NCI-H748 (cell line): ENCODE results near the gene KLHDC2.
"Not testable (repeated sequence)": the region's sequence is repeated elsewhere in the genome, so short reads cannot be mapped to it uniquely, and the experiment has no call there.

Experiments used
- DNase-seq: peaks from one replicate; lab custom pipeline; 2025; ENCODE audit not compliant: unreplicated experiment; lab: John Stamatoyannopoulos, UW

The KLHDC2 gene

DNA sequence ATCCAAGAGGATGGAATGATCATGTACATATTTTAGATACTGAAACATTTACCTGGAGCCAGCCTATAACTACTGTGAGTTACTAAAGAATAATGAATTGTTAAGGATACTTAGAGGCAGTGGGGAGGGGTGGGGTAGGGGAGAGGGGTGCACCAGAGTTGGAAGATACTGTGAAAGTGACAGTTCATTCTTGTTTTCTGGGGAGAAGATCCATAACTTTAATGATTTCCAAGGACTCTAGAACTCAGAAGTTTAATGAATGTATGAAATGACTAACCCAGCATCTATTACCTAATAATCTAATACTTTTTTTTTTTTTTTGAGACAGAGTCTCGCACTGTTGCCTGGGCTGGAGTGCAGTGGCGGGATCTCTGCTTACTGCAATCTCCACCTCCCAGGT, 10.5 kb downstream of the KLHDC2 start:
- DNase-seq, result no peak

DNA sequence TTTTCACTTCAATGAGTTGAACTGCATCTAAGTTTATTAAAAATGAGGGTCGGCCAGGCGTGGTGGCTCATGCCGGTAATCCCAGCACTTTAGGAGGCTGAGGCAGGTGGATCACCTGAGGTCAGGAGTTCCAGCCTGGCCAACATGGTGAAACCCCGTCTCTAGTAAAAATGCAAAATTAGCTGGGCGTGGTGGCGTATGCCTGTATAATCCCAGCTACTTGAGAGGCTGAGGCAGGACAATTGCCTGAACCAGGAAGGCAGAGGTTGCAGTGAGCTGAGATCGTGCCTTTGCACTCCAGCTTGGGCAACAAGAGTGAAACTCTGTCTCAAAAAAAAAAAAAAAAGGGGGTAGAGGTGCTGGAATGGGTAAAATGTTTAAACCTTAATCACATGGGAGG, 13.1 kb downstream of the KLHDC2 start:
- not testable (repeated sequence) for DNase-seq

DNA sequence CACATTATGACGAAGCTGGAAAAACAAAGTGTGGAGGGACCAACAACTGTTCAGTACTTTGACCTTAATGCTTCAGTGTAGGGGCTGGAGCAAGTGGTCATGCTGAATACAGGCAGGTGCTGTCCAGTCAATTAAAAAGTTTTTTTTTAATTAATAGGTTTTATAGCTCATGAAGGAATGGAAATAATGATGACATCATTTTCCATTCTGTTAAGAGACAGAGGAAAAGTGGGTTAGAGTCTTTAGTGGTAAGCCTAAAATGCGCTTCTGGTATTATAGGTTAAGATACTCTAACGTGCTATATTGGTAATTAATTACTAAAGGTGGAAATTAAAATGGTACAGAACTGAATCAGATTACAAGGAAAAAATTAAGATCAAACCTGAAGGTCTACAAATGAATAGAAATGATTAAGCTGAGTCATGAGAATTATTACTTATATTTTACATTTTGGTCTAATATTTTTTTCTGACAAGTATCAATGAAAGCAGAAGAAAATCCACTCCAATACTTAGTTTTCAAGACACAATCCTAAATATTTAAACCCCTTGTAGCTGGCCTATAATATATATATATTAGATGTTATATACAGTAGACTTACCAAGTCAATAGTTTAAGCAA, 15.6 kb downstream of the KLHDC2 start:
- no peak for DNase-seq

DNA sequence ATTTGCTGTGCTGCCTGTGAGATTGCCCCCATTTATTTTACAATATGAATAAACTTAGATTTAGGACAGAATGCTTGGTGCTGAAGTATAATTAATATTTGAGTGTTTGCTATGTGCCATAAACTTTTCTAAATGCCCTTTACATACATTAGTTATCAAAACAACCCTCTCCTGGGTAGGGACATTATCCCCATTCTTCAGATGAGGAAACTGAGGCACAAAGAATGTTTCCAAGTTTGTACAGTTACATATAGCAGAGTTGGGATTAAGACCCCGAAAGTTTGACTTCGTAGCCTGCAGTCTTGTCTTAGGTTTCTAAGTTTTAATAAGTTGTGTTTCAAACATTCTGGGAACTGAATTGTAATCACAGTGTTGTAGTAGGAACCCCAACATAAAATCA, 18.4 kb downstream of the KLHDC2 start:
- DNase-seq, result no peak

DNA sequence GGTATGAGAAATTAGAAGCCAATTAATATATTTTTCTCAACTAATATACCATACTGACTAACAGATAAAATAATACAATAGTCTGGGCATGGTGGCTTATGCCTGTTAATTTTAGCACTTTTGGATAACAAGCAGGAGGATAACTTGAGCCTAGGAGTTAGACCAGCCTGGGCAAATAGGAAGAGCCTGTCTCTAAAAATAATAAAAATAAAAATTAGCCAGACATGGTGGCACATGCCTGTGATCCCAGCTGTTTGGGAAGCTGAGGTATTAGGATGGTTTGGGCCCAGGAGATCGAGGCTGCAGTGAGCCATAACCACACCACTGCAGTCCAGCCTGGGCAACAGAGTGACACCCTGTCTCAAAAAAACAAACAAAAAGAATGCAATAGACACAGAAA, 24.7 kb downstream of the KLHDC2 start:
- no peak for DNase-seq

DNA sequence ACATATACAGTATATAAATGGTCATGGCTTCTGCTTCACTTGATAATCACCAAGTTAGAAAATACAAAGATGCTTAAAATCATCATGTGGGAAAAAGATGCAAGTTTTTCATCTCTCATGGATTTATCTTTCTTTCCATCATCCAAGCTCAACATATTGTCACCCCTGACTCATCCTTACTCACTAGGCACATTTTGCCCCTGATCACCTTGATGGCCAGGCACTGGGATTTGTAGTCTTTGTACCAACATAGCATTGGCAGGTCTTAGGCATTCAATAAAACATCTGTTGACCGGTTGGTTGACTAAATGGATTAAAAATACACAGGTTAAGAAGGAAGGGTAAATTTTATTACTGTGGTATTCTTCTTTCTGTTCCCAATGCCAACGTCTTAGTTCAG, 28.1 kb downstream of the KLHDC2 start:
- DNase-seq, result no peak

DNA sequence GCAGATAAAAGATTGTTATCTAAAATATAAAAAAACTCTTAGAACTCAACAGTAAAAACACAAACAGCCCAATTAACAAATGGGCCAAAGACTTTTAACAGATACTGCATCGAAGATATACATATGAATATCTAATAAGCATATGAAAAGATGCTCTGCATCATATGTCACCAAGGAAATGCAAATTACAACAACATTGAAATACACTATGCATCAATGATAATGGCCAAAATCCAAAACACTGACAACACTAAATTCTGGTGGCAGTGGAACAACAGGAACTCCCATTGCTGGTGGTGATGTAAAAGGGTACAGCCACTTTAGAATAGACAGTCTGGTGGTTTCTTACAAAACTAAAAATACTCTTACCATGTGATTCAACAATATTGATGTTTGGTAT, 40.8 kb downstream of the KLHDC2 start:
- DNase-seq, result no peak

DNA sequence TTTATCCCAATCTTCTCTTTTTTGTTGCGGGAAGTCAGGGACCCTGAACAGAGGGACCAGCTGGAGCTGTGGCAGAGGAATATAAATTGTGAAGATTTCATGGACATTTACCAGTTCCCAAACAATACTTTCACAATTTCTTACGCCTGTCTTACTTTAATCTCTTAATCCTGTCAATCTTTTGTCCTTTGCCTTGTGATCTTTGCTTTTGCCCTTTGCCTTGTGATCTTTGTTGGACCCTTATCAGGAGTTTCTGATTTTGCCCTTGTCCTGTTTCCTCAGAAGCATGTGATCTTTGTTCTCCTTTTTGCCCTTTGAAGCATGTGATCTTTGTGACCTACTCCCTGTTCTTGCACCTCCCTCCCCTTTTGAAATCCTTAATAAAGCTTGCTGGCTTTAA, 48.2 kb downstream of the KLHDC2 start:
- not testable (repeated sequence) for DNase-seq

DNA sequence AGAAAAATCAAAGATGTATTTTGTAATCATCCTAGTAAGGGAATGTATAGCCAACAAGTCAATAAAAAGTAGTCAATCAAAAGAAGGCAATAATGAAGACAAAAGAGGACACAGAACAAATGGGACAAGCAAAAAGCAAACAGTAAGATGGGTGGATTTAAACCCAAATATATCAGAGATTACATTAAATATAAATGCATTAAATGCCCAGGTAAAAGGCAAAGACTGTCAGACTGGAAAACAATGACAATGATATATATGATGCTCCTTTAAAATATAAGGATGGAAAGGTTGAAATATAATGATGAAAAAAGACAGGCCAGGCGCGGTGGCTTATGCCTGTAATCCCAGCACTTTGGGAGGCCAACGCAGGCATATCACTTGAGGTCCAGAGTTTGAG, 48.9 kb downstream of the KLHDC2 start:
- no peak for DNase-seq

DNA sequence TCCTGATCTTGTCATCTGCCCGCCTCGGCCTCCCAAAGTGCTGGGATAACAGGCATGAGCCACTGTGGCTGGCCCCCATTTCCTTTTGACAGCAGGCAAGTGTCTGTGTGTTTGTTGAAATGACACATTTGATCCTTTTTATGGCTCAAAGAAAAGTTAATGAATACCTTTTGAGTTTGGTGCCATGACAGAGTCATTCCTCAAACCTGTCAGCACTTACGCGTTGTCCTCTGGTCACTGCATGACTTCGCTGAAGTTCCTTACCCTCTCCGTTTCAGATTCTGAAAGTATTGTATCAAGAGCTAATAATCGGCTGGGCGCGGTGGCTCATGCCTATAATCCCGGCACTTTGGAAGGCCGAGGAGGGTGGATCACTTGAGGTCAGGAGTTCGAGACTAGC, 52.2 kb downstream of the KLHDC2 start:
- DNase-seq, result no peak

DNA sequence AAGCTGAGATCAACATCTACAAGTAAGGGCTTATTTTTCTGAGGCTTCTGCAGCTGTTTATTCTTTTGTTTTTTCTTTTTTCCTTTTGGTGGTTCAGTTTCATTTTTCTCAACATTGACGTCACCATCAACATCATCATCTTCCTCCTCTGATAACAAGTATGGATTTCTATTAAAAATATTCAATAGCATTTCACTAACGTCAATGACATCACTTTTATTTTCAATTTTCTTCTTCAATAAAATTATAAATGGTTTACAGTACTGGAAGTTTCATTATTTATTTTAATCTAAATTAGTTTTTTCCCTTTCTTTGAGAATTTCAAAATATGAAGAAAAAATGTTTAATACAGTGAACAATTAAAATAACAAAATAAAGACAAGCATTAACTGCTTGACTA, 60.7 kb downstream of the KLHDC2 start:
- DNase-seq, result no peak
